Measurements from ENCODE around the gene MON2. TPM values are rescaled to one million over a fixed set of nuclear protein-coding genes. Genes with fewer than 3 reads are reported as not detected.

Gene MON2
- total and polyA plus RNA-seq, 2 of the 13 experiments (the other 11 are each of a cell fraction or from before 2014, with no cell fraction given) = 10.5 to 24.8 TPM

GRCh38 chr12:62522984-62523383 is 56.4 kb downstream of the MON2 start:
- DNase-seq (ENCODE audit: low spot score) (no peak), FAIRE-seq (no peak), ATAC-seq (no peak)
- intact Hi-C loops (cut with micrococcal nuclease; ENCODE audit: unreplicated experiment) (no loop called here), in situ Hi-C loops (cut with HindIII; ENCODE audit: extremely low pct_ligation_motif_present, low pct_unique_long_range_greater_than_20kb) (no loop called here)
- peaks cover 0 to 6% of the 10 kb centered on the region in 2 experiments; a peak in 3 of 5 replicates for H3K36me3 ChIP-seq (replicated peaks in 1 of 2; ENCODE audit: control insufficient read depth in 1 of 2, insufficient read depth in 2 of 2, low read length in 2 of 2)
- WGBS (ENCODE audit: low lambda C conversion rate) = 98% methylated on average over 2 of the region's 2 CpGs
- peaks cover 13% of the 10 kb centered on the region for H3K4me1 ChIP-seq (ENCODE audit: insufficient read depth, low read length)
- H3K4me3 ChIP-seq (replicated peaks in 1 of 3; ENCODE audit: insufficient read depth in 1 of 3, low read depth in 2 of 3, low read length in 3 of 3) = no peak overlapping the region
- no peak overlapping the region for H3K4me2 ChIP-seq (ENCODE audit: low read depth, low read length)
- no TSS peak for BruUV-seq (replicated peaks)
- POLR2A ChIA-PET = no interaction called here
- H3K9me3 ChIP-seq (ENCODE audit: low read length) = no peaks in the 10 kb centered on the region
- no peaks in the 10 kb centered on the region for H3K79me2 ChIP-seq (ENCODE audit: insufficient read depth, low read length)
- no peaks in the 10 kb centered on the region for H4K20me1 ChIP-seq (ENCODE audit: insufficient read depth, low read length)
- H2AFZ ChIP-seq (ENCODE audit: low read length) = no peak overlapping the region
- H3K9ac ChIP-seq (ENCODE audit: insufficient read depth, low read depth, low read length) = no peak overlapping the region
- CTCF ChIA-PET (ENCODE audit: low intra/inter-chr PET ratio, low total read pairs) = no interaction called here
- no peak overlapping the region for H3K27ac ChIP-seq (ENCODE audit: extremely low read length, insufficient read depth, low read length)
- no peaks in the 10 kb centered on the region for H3K27me3 ChIP-seq (ENCODE audit: control insufficient read depth in 1 of 2, insufficient read depth in 2 of 2, low read length in 2 of 2)
- TF ChIP-seq ZNF101 (CRISPR knock-in tag; IDR thresholded peaks at IDR 0.05; ENCODE audit: borderline replicate concordance, low read depth) (no peak), STAG1 (CRISPR knock-in tag; IDR thresholded peaks at IDR 0.05) (0 out of 2 replicates have a peak, but pooled peaks have one; percentile 6)

- no peak overlapping the region for H3K4me2 ChIP-seq (ENCODE audit: low read depth, low read length)
- H3K79me2 ChIP-seq (ENCODE audit: insufficient read depth, low read length) = no peaks in the 10 kb centered on the region
- H3K27me3 ChIP-seq (ENCODE audit: control insufficient read depth in 1 of 2, insufficient read depth in 2 of 2, low read length in 2 of 2) = no peaks in the 10 kb centered on the region
- intact Hi-C loops (cut with micrococcal nuclease; ENCODE audit: unreplicated experiment) = no loop called here
- H3K27ac ChIP-seq (ENCODE audit: extremely low read length, insufficient read depth, low read length) = no peak overlapping the region
- no TSS peak for BruUV-seq (replicated peaks)
- peaks cover 0 to 9% of the 10 kb centered on the region in 2 experiments; a peak in 2 of 5 replicates for H3K36me3 ChIP-seq (replicated peaks in 1 of 2; ENCODE audit: control insufficient read depth in 1 of 2, insufficient read depth in 2 of 2, low read length in 2 of 2)
- no peaks in the 10 kb centered on the region for H3K9me3 ChIP-seq (ENCODE audit: low read length)
- in situ Hi-C loops (cut with HindIII; ENCODE audit: extremely low pct_ligation_motif_present, low pct_unique_long_range_greater_than_20kb) = no loop called here
- no peak overlapping the region for H2AFZ ChIP-seq (ENCODE audit: low read length)
- CTCF ChIA-PET (ENCODE audit: low intra/inter-chr PET ratio, low total read pairs) = no interaction called here
- 46% methylated on average over 1 of the region's 1 CpG for WGBS (ENCODE audit: low lambda C conversion rate)
- peaks cover 13% of the 10 kb centered on the region for H3K4me1 ChIP-seq (ENCODE audit: insufficient read depth, low read length)
- POLR2A ChIA-PET = no interaction called here
- no peak overlapping the region for H3K9ac ChIP-seq (ENCODE audit: insufficient read depth, low read depth, low read length)
- DNase-seq (ENCODE audit: low spot score) = no peak
- no peaks in the 10 kb centered on the region for H4K20me1 ChIP-seq (ENCODE audit: insufficient read depth, low read length)
- TF ChIP-seq ZNF749 (CRISPR knock-in tag; IDR thresholded peaks at IDR 0.05; ENCODE audit: borderline replicate concordance) (no peak), EP300 (IDR thresholded peaks at IDR 0.05; ENCODE audit: low read depth in 2 of 2, low read length in 2 of 2) (no peak), EP300 (CRISPR knock-in tag; IDR thresholded peaks at IDR 0.05; ENCODE audit: borderline replicate concordance) (no peak), MAFK (conservative IDR thresholded peaks at IDR 0.05 in 1 of 2, IDR thresholded peaks at IDR 0.05 in 1 of 2; ENCODE audit: low read length in 2 of 2) (peak; percentile 54 to 69), MAFF (IDR thresholded peaks at IDR 0.05; ENCODE audit: low read depth, low read length) (peak; percentile 75; the same call in 1 of the 2 replicates)
- ATAC-seq = no peak; the same call in 2 of the 3 replicates
- H3K4me3 ChIP-seq (replicated peaks in 1 of 3; ENCODE audit: insufficient read depth in 1 of 3, low read depth in 2 of 3, low read length in 3 of 3) = no peak overlapping the region
- no peak for FAIRE-seq
Observed at GRCh38 chr12:62523619-62524018, 57.0 kb downstream of the MON2 start.
